Measurements from ENCODE around the gene MED1.

DNA sequence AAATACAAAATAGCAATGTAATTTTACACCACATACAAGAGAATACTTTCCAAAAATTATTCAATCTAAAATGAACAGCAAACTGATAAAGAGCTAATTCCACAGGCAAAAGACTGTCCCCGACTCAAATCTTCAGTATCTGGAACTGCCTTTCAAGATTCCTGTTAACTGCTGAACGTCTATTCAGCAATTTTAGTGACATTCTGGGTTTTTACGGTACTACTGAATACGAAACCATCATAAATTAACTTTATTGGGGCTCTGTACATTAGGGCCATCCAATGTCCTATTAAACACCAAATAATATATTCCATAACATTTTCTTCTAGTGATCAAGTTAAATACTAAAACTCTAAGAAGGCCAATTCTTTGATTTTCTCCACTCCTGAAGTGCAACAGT lies 51.3 kb downstream of the MED1 start:
- TF ChIP-seq, protein P1, sequence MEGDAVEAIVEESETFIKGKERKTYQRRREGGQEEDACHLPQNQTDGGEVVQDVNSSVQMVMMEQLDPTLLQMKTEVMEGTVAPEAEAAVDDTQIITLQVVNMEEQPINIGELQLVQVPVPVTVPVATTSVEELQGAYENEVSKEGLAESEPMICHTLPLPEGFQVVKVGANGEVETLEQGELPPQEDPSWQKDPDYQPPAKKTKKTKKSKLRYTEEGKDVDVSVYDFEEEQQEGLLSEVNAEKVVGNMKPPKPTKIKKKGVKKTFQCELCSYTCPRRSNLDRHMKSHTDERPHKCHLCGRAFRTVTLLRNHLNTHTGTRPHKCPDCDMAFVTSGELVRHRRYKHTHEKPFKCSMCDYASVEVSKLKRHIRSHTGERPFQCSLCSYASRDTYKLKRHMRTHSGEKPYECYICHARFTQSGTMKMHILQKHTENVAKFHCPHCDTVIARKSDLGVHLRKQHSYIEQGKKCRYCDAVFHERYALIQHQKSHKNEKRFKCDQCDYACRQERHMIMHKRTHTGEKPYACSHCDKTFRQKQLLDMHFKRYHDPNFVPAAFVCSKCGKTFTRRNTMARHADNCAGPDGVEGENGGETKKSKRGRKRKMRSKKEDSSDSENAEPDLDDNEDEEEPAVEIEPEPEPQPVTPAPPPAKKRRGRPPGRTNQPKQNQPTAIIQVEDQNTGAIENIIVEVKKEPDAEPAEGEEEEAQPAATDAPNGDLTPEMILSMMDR (IDR thresholded peaks at IDR 0.05) = no peak
- TF ChIP-seq ZFX (IDR thresholded peaks at IDR 0.05; ENCODE audit: borderline replicate concordance) = no peak

Measured in 22Rv1 (cell line).